ENCODE measurements around the gene FBLN7.

DNA sequence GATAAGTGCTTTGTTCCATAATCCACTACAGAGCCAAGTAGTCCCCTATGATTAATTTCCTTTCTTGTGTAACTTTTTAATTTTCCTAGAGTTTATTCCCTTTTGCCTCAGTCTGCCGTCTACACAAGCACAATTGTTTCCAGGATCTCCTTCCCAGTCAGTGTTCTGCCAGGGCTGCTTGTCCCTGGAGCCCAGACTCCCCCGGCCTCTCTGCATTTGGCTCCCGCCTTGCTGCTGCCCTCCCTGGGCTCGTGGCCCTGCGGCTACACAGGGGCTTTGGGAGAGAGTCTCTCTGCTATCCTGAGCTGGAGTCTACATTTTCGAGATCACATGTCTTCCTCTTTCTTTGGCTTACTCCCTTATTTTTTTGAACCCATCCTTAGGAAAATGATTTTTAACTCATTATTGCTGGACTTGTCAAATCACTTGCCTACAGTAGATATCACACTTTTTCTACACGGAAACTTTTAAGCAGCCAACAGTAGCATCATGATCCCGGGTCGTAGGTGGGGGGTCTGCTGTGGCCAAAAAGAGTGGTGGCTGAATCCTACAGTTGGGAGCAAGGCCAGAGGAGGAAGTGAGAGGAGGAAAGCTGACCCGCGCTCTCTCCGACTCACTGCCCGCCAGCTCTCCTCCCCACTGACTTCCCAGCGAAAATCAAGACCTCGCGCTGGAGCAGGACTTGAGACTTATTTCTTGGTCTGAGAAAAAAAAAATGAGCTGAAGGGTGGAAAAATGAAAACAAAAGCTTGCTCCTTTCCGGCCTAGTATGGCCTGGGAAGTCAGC lies 9.4 kb downstream of the FBLN7 start:
- TF ChIP-seq EZH2 (IDR thresholded peaks at IDR 0.05; ENCODE audit: low read depth), result no peak
- TF ChIP-seq, protein P1, sequence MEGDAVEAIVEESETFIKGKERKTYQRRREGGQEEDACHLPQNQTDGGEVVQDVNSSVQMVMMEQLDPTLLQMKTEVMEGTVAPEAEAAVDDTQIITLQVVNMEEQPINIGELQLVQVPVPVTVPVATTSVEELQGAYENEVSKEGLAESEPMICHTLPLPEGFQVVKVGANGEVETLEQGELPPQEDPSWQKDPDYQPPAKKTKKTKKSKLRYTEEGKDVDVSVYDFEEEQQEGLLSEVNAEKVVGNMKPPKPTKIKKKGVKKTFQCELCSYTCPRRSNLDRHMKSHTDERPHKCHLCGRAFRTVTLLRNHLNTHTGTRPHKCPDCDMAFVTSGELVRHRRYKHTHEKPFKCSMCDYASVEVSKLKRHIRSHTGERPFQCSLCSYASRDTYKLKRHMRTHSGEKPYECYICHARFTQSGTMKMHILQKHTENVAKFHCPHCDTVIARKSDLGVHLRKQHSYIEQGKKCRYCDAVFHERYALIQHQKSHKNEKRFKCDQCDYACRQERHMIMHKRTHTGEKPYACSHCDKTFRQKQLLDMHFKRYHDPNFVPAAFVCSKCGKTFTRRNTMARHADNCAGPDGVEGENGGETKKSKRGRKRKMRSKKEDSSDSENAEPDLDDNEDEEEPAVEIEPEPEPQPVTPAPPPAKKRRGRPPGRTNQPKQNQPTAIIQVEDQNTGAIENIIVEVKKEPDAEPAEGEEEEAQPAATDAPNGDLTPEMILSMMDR (conservative IDR thresholded peaks at IDR 0.05), result no peak

Measured in PC-9 (cell line).